HepG2 (cell line): ENCODE results near the gene PEX13. TPM values are rescaled to one million over a fixed set of nuclear protein-coding genes. Genes with fewer than 3 reads are reported as not detected.

ENCODE experiments used
- ATAC-seq: fragments of 200-7000 bp; cut with Tn5 transposase; 3 replicates; pipeline ENCODE4 v1.9.1; 2020; ENCODE audit warnings: mild to moderate bottlenecking, moderate library complexity
- BruUV-seq: library from RNA; stranded (reverse); fragments of 400-500 nt; replicated peaks from 2 replicates; lab custom pipeline; 2021; lab: Mats Ljungman, UMichigan
- CTCF ChIA-PET: fragments of 300-600 bp; formaldehyde crosslinking; extraction: SDS; loops from one replicate; lab custom pipeline; 2021; ENCODE audit warnings: low total read pairs, inconsistent platforms, low intra/inter-chr PET ratio; lab: Yijun Ruan, JAX
- POLR2A ChIA-PET: fragments of 350-600 bp; sonication (Branson Sonifier 250); formaldehyde crosslinking; loops from one replicate; lab custom pipeline; 2020; ENCODE audit warnings: antibody characterized with exemption, inconsistent platforms; lab: Yijun Ruan, JAX
- DNase-seq: peaks from one replicate; pipeline ENCODE4 v3.0.0-alpha.2; 2015; ENCODE audit warnings: low spot score
- FAIRE-seq: peaks from 3 replicates; lab custom pipeline; 2011; peaks lifted over from hg19 to GRCh38; lab: Jason Lieb, UNC
- H2AFZ ChIP-seq: one replicate; pipeline ENCODE4 v1.6.1; 2011; ENCODE audit warnings: low read length, inconsistent platforms
- H3K27ac ChIP-seq: fragments of 300-600 bp; 3 replicates; pipeline ENCODE4 v1.8.0; 2011; ENCODE audit warnings: mixed run types, mild to moderate bottlenecking, mixed read lengths, low read length, inconsistent platforms; ENCODE audit not compliant: insufficient read depth; ENCODE audit errors: extremely low read length
- H3K27me3 ChIP-seq, 2 experiments: fragments of 200-600 bp in 1 of 2; 2 replicates in 1 of 2; 3 replicates in 1 of 2; pipeline versions ENCODE4 v1.6.0 to v1.8.0; 2011; ENCODE audit warnings: low read length in 2 of 2, mild to moderate bottlenecking in 2 of 2, moderate library complexity in 2 of 2, inconsistent platforms in 1 of 2; ENCODE audit not compliant: insufficient read depth in 2 of 2, control insufficient read depth in 1 of 2
- H3K36me3 ChIP-seq, 2 experiments: fragments of 200-600 bp in 1 of 2; replicated peaks in 1 of 2; 2 replicates in 1 of 2; 3 replicates in 1 of 2; pipeline versions ENCODE4 v1.5.1 to v1.8.0; 2011; ENCODE audit warnings: low read length in 2 of 2, inconsistent platforms in 1 of 2; ENCODE audit not compliant: insufficient read depth in 2 of 2, control insufficient read depth in 1 of 2
- H3K4me1 ChIP-seq: 2 replicates; pipeline ENCODE4 v1.5.1; 2012; ENCODE audit warnings: low read length, inconsistent platforms; ENCODE audit not compliant: insufficient read depth
- H3K4me2 ChIP-seq: 2 replicates; pipeline ENCODE4 v1.6.0; 2011; ENCODE audit warnings: low read depth, low read length, inconsistent platforms
- H3K4me3 ChIP-seq, 3 experiments: fragments of 200-600 bp in 1 of 3; sonication (generic), shearing (Covaris generic) in 1 of 3; replicated peaks in 1 of 3; 2 replicates each; pipeline ENCODE4 v1.5.1; 2011 to 2016; ENCODE audit warnings: low read length in 3 of 3, inconsistent platforms in 2 of 3, low read depth in 2 of 3, mild to moderate bottlenecking in 2 of 3, control low read depth in 1 of 3, mixed read lengths in 1 of 3; ENCODE audit not compliant: insufficient read depth in 1 of 3
- H3K79me2 ChIP-seq: one replicate; pipeline ENCODE4 v1.6.1; 2011; ENCODE audit warnings: low read length, inconsistent platforms; ENCODE audit not compliant: insufficient read depth
- H3K9ac ChIP-seq: 2 replicates; pipeline ENCODE4 v1.6.0; 2011; ENCODE audit warnings: mild to moderate bottlenecking, low read depth, low read length, inconsistent platforms; ENCODE audit not compliant: insufficient read depth
- H3K9me3 ChIP-seq: 2 replicates; pipeline ENCODE4 v1.5.1; 2012; ENCODE audit warnings: mild to moderate bottlenecking, low read length
- H4K20me1 ChIP-seq: 2 replicates; pipeline ENCODE4 v1.6.0; 2011; ENCODE audit warnings: inconsistent platforms, mild to moderate bottlenecking, low read length, moderate library complexity; ENCODE audit not compliant: insufficient read depth
- AGO2 ChIP-seq: fragments of 200-400 bp; formaldehyde crosslinking; optimal IDR thresholded peaks from 2 replicates; pipeline ENCODE3; 2017; ENCODE audit warnings: mild to moderate bottlenecking, low read depth, low read length, moderate library complexity
- CBX5 ChIP-seq: sonication (generic); formaldehyde crosslinking; IDR thresholded peaks from 2 replicates; pipeline ENCODE4 v1.4.0; 2020; ENCODE audit warnings: missing genetic modification reagents, borderline replicate concordance
- HNRNPUL1 ChIP-seq: fragments of 200-400 bp; formaldehyde crosslinking; IDR thresholded peaks from 2 replicates; pipeline ENCODE4 v1.6.1; 2017; ENCODE audit warnings: low read depth, mild to moderate bottlenecking, low read length, moderate library complexity
- POLR2G ChIP-seq: fragments of 200-400 bp; formaldehyde crosslinking; IDR thresholded peaks from 2 replicates; pipeline ENCODE4 v1.6.1; 2018; ENCODE audit warnings: mild to moderate bottlenecking, low read depth, low read length, moderate library complexity
- RBFOX2 ChIP-seq: fragments of 200-400 bp; formaldehyde crosslinking; IDR thresholded peaks from 2 replicates; pipeline ENCODE4 v1.6.1; 2017; ENCODE audit warnings: low read depth, mild to moderate bottlenecking, low read length
- ZBTB42 ChIP-seq: sonication (generic); formaldehyde crosslinking; IDR thresholded peaks from 2 replicates; pipeline ENCODE4 v1.5.0; 2020; ENCODE audit warnings: mild to moderate bottlenecking, missing genetic modification reagents
- ZSCAN12 ChIP-seq: sonication (generic); formaldehyde crosslinking; IDR thresholded peaks from 2 replicates; pipeline ENCODE4 v1.9.0; 2021; ENCODE audit warnings: mild to moderate bottlenecking, missing genetic modification reagents
- WGBS: methylation state at CpG from one replicate; pipeline ENCODE4 v1.1.6; 2017; ENCODE audit warnings: low lambda C conversion rate; 5-methylcytosine and 5-hydroxymethylcytosine counted together
- in situ Hi-C: cut with HindIII; loops from 2 replicates; pipeline ENCODE4 v1.10.0; 2017; ENCODE audit warnings: low pct_unique_long_range_greater_than_20kb; ENCODE audit not compliant: extremely low pct_ligation_motif_present
- intact Hi-C: fragments of 100-400 bp; cut with micrococcal nuclease; formaldehyde crosslinking; loops from one replicate; pipeline ENCODE4 v1.10.0; 2022; ENCODE audit not compliant: unreplicated experiment
- polyA plus RNA-seq, 8 experiments: library from polyadenylated mRNA; depleted of rRNA in 3 of 8; stranded (reverse) in 7 of 8; unstranded in 1 of 8; fragments of >200 nt; fragmentation: Illumina TruSeq in 4 of 8; extraction: Trizol in 4 of 8; gene quantifications; 2 replicates each; pipeline versions ENCODE4 v1.2.1 to v1.2.3, GENCODE V29; 2011 to 2016; ENCODE audit warnings: low read depth in 4 of 8, missing spikeins in 1 of 8, mixed read lengths in 1 of 8; ENCODE audit not compliant: insufficient read depth in 1 of 8
- total RNA-seq, 5 experiments: library from RNA; depleted of rRNA; stranded (reverse); fragments of >200 nt; fragmentation: Illumina TruSeq; extraction: Trizol; gene quantifications; 2 replicates each; pipeline ENCODE4 v1.2.3, GENCODE V29; 2016; ENCODE audit warnings: low read depth in 1 of 5
- TF ChIP-seq, protein P1 (sequence below): sonication (generic); formaldehyde crosslinking; IDR thresholded peaks from 2 replicates; pipeline ENCODE4 v1.8.1; 2023; ENCODE audit warnings: mild to moderate bottlenecking, missing genetic modification reagents, borderline replicate concordance

Gene PEX13
- total and polyA plus RNA-seq, 2 of the 13 experiments (the other 11 are each of a cell fraction or from before 2014, with no cell fraction given) = 47.9 to 75.9 TPM

DNA sequence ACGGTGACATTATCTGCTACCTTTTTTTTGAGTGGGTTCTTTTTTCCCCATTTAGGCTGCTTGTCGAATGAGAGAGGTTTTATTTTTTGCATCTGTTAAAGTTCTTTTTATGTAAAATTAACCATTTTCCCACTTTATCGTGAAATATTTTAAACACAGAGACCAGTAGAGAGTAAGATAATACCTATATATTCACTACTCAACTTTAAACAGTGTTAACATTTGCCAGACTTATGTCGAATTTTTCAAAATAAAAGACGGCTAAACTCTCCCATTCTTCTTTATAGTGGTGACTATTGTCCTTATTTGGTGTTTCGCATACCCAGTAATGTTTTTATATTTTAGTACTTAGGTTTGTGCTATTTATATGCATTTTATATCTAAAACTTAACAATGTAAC, 1.3 kb downstream of the PEX13 start:
- H3K4me2 ChIP-seq = peak overlapping the region; percentile 83
- BruUV-seq = no TSS peak
- intact Hi-C loops (loop anchor here (2.0 to 10.0 kb wide), 3 partner anchors 46 to 136 kb away; partner anchors contain the start of genes REL and SANBR), in situ Hi-C loops (no loop called here)
- H3K9me3 ChIP-seq = 0 out of 2 replicates have a peak, but pooled peaks cover 3% of the 10 kb centered on the region
- no peaks in the 10 kb centered on the region; the same call in 1 of the 2 replicates for H4K20me1 ChIP-seq
- ChIA-PET POLR2A (no interaction called here), CTCF (no interaction called here)
- peak overlapping the region; percentile 74 to 94 (median 93) for H3K4me3 ChIP-seq
- WGBS = 4% methylated on average over 6 of the region's 6 CpGs
- H2AFZ ChIP-seq = no peak overlapping the region
- H3K9ac ChIP-seq = peak overlapping the region; percentile 97
- peak overlapping the region; percentile 99 for H3K27ac ChIP-seq
- H3K4me1 ChIP-seq = peaks cover 66% of the 10 kb centered on the region
- ATAC-seq (no peak), DNase-seq (no peak), FAIRE-seq (no peak)
- peaks cover 95% of the 10 kb centered on the region for H3K79me2 ChIP-seq
- peaks cover 5 to 32% of the 10 kb centered on the region in 2 experiments; a peak in 3 of 5 replicates for H3K36me3 ChIP-seq
- TF ChIP-seq AGO2 (peak; percentile 73), ZSCAN12 (CRISPR knock-in tag) (no peak), CBX5 (CRISPR knock-in tag) (no peak), HNRNPUL1 (0 out of 2 replicates have a peak, but pooled peaks have one; percentile 31), ZBTB42 (CRISPR knock-in tag) (no peak), POLR2G (no peak), RBFOX2 (peak; percentile 81)
- TF ChIP-seq, protein P1, sequence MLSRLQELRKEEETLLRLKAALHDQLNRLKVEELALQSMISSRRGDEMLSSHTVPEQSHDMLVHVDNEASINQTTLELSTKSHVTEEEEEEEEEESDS (CRISPR knock-in tag) = no peak
- H3K27me3 ChIP-seq = no peaks in the 10 kb centered on the region; a peak in 1 of 5 replicates
